Measurements from ENCODE around the gene CIRBP. TPM values are rescaled to one million over a fixed set of nuclear protein-coding genes. Genes with fewer than 3 reads are reported as not detected.
A peak's percentile ranks its signal among the peaks of the same experiment; 100 is the strongest.

Gene CIRBP
- total and polyA plus RNA-seq, 7 donors: 137 to 591 (median 296) TPM

DNA sequence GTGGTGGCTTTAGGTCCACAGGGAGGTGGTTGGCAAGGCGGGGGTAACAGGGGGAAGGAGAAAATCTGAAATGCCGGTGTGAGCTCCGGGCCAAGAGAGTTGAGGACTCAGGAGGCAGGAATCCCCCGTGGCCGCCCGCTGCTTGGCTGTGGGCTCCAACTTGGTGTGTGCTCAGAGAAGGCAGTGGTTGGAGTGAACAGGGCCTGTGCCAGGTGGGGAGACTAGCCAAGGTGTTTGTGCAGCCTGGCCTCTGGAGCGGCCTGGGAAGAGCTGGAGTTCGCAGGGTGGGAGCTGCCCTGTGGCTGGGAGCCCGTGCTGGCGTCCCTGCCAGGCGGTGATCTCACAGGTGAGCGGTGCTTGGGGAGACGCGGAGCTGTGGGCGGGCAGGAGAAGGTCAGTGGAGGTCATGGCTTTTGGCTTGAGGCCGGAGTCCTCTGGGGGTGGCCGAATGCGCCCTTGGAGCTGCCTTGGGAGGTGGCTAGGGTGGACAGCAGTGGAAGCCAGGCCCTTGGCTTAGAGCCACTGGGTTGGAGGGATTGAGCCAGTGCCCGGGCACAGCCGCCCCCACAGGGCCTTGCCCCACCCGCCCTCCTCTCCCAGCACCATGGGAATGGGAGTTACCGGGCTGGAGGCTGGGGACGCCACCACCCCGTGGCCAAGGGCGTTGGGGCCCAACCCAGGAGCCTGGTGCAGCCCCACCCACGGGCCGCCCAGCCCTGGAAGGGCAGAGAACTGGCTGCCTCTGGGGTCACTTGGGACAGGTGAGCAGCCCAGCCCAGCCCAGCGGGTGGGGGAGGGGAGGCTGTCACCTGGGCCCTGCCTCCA, 7.1 kb upstream of the CIRBP start:
- peaks cover 49% of the 10 kb centered on the region for H3K4me1 ChIP-seq
- ATAC-seq (peak; percentile 8 to 52 (median 16)), DNase-seq (peak; percentile 77 to 87)
- TF ChIP-seq, protein P1, sequence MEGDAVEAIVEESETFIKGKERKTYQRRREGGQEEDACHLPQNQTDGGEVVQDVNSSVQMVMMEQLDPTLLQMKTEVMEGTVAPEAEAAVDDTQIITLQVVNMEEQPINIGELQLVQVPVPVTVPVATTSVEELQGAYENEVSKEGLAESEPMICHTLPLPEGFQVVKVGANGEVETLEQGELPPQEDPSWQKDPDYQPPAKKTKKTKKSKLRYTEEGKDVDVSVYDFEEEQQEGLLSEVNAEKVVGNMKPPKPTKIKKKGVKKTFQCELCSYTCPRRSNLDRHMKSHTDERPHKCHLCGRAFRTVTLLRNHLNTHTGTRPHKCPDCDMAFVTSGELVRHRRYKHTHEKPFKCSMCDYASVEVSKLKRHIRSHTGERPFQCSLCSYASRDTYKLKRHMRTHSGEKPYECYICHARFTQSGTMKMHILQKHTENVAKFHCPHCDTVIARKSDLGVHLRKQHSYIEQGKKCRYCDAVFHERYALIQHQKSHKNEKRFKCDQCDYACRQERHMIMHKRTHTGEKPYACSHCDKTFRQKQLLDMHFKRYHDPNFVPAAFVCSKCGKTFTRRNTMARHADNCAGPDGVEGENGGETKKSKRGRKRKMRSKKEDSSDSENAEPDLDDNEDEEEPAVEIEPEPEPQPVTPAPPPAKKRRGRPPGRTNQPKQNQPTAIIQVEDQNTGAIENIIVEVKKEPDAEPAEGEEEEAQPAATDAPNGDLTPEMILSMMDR (IDR thresholded peaks at IDR 0.05): no peak
- WGBS, 3 donors: 11 to 20% (median 12%) methylated on average over 26 to 28 of the region's 28 CpGs
- no peaks in the 10 kb centered on the region for H3K27me3 ChIP-seq (ENCODE audit: insufficient read depth in 3 of 3, low read length in 2 of 3)
- peaks cover 0 to 15% of the 10 kb centered on the region in 2 donors for H3K36me3 ChIP-seq (ENCODE audit: insufficient read depth in 1 of 2, low read depth in 1 of 2)
- H3K27ac ChIP-seq: peak overlapping the region; percentile 85
- intact Hi-C loops (cut with DNase I): no loop called here
- H3K9me3 ChIP-seq: no peaks in the 10 kb centered on the region
- peak overlapping the region; percentile 78 for H3K4me3 ChIP-seq

DNA sequence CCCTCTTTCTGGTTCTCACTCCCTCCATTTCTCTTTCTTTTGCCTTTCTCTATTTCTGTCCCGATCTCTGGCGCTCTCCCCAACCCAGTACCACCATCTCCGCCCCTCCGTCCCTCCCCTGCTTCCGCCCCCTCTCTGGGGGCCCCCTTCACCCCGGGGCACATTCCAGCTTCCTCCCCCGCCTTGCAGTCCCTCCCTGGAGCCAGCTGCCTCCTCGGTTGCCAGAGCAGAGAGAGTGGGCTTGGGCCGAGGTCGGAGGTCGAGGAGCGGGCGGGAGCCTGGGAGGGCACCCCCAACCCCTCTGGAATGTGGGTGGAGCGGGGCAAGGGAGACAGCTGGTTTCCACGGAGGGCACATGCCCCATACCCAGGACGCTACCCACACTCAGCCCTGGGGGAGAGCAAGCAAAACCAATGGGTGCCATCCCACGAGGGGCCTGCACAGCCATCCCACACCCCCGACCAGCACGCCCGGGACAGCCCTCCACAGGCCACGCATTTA, 6.5 kb upstream of the CIRBP start:
- peak overlapping the region; percentile 85 for H3K27ac ChIP-seq
- H3K27me3 ChIP-seq (ENCODE audit: insufficient read depth in 3 of 3, low read length in 2 of 3): no peaks in the 10 kb centered on the region
- intact Hi-C loops (cut with DNase I): no loop called here
- peak in 1 of 2 donors; percentile 62 for DNase-seq
- peaks cover 54% of the 10 kb centered on the region for H3K4me1 ChIP-seq
- no peak for ATAC-seq
- H3K4me3 ChIP-seq: no peak overlapping the region
- WGBS, 3 donors: 54 to 70% (median 58%) methylated on average over 21 of the region's 21 CpGs
- no peaks in the 10 kb centered on the region for H3K9me3 ChIP-seq
- TF ChIP-seq, protein P1 (IDR thresholded peaks at IDR 0.05): no peak
- peaks cover 0 to 8% of the 10 kb centered on the region in 2 donors for H3K36me3 ChIP-seq (ENCODE audit: insufficient read depth in 1 of 2, low read depth in 1 of 2)

DNA sequence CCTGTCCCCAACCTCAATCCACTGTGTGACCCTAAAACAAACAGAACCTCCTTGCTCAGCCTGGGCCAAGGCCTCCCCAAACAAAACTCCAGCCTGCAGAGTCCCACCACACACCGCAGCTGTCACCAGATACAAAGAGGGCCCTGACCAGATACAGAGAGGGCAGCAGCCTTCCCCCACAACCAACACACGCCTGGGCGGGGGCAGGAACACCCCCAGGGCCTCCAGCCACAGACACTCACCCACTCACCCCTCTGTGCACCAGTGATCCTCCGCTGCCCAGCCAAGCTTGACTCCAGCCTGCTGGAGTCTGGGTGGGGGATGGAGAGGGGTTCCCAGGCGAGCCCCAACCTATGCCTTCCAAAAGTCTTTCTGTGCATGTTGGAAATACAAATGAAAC, 5.9 kb upstream of the CIRBP start:
- no peaks in the 10 kb centered on the region for H3K27me3 ChIP-seq (ENCODE audit: insufficient read depth in 3 of 3, low read length in 2 of 3)
- intact Hi-C loops (cut with DNase I): no loop called here
- ATAC-seq (no peak), DNase-seq (peak in 1 of 2 donors; percentile 53)
- no peaks in the 10 kb centered on the region for H3K9me3 ChIP-seq
- WGBS, 3 donors: 76 to 79% (median 79%) methylated on average over 5 of the region's 5 CpGs
- TF ChIP-seq, protein P1 (IDR thresholded peaks at IDR 0.05): no peak
- peak overlapping the region; percentile 85 for H3K27ac ChIP-seq
- peaks cover 0 to 3% of the 10 kb centered on the region in 2 donors for H3K36me3 ChIP-seq (ENCODE audit: insufficient read depth in 1 of 2, low read depth in 1 of 2)
- H3K4me3 ChIP-seq: no peak overlapping the region
- peaks cover 54% of the 10 kb centered on the region for H3K4me1 ChIP-seq

DNA sequence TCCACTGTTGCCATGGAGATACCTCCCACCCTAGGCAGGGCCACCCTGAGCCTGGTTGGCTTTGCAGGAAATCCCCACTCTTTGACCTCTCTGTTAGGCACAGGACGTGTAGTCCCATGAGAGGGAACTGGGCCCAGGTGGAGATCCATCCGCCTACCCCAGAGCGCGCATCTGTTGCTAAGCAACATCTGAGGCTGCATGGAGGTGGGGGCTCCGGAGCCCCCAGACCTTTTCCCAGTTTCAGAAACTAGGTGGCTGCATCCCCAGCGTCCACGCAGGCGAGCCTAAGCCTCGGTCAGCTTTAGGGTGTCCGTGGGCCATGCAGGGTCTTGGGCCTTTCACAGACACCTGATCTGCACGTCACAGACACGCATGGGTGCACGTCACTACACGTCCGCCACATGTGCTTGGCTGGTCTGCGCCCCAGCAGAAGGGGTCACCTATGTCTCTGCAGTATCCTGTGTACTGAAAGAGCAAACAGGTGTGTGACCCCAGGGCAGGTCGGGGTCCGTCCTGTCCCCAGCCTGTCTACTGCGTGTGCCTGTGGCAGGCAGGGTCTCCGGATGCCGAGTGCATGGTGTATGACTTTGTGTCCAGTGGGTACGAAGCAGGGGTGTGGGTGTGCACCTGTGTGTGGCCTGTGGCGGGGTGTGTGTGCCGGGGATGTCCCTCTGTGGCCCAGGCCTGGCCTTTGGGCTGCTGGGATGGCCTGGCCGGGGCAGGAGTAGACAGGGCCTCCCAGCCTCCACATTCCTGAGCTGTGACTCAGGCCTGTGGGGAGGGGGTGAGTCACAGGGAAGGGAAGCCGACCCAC, 4.1 kb upstream of the CIRBP start:
- Histone ChIP-seq H3K27me3 (ENCODE audit: insufficient read depth in 3 of 3, low read length in 2 of 3) (no peaks in the 10 kb centered on the region), H3K27ac (peak overlapping the region; percentile 85), H3K9me3 (no peaks in the 10 kb centered on the region), H3K4me1 (peaks cover 45% of the 10 kb centered on the region), H3K4me3 (peak overlapping the region; percentile 69), H3K36me3 (ENCODE audit: insufficient read depth in 1 of 2, low read depth in 1 of 2) (no peaks in the 10 kb centered on the region)
- peak; percentile 86 to 87 for DNase-seq
- 66 to 72% (median 68%) methylated on average over 26 of the region's 26 CpGs for WGBS, 3 donors
- peak in 1 of 4 donors; percentile 8 for ATAC-seq
- intact Hi-C loops (cut with DNase I): no loop called here
- TF ChIP-seq, protein P1 (IDR thresholded peaks at IDR 0.05): no peak

Data from psoas muscle (tissue), 8 donors.